HepG2 (cell line): ENCODE measurements around the gene BRAF. TPM values are rescaled to one million over a fixed set of nuclear protein-coding genes. Genes with fewer than 3 reads are reported as not detected.

Source experiments
- ELF1 ChIP-seq: sonication (generic); formaldehyde crosslinking; IDR thresholded peaks from 2 replicates; pipeline ENCODE4 v1.4.0; 2020; ENCODE audit warnings: missing genetic modification reagents
- FOXK1 ChIP-seq: sonication (generic); formaldehyde crosslinking; IDR thresholded peaks from 2 replicates; pipeline ENCODE4 v1.4.0; 2020; ENCODE audit warnings: low read depth, missing genetic modification reagents, borderline replicate concordance
- GATAD2A ChIP-seq: IDR thresholded peaks from 2 replicates; pipeline ENCODE4 v1.6.1; 2016
- ISL2 ChIP-seq: sonication (generic); formaldehyde crosslinking; IDR thresholded peaks from 2 replicates; pipeline ENCODE4 v1.5.0; 2020; ENCODE audit warnings: missing genetic modification reagents
- MTF2 ChIP-seq: sonication (generic); formaldehyde crosslinking; IDR thresholded peaks from 2 replicates; pipeline ENCODE4 v1.5.0; 2020; ENCODE audit warnings: missing genetic modification reagents, borderline replicate concordance
- NCOA2 ChIP-seq: sonication (generic); formaldehyde crosslinking; IDR thresholded peaks from 2 replicates; pipeline ENCODE4 v1.8.0; 2022; ENCODE audit warnings: inconsistent platforms
- NR0B2 ChIP-seq: sonication (generic); formaldehyde crosslinking; IDR thresholded peaks from 2 replicates; pipeline ENCODE4 v1.4.0; 2020; ENCODE audit warnings: mild to moderate bottlenecking, missing genetic modification reagents
- PITX1 ChIP-seq: sonication (generic); formaldehyde crosslinking; IDR thresholded peaks from 2 replicates; pipeline ENCODE4 v1.5.1; 2020; ENCODE audit warnings: mild to moderate bottlenecking, missing genetic modification reagents
- POLR2G ChIP-seq: fragments of 200-400 bp; formaldehyde crosslinking; IDR thresholded peaks from 2 replicates; pipeline ENCODE4 v1.6.1; 2018; ENCODE audit warnings: mild to moderate bottlenecking, low read depth, low read length, moderate library complexity
- RARA ChIP-seq: IDR thresholded peaks from 2 replicates; pipeline ENCODE4 v1.6.1; 2016; ENCODE audit warnings: missing genetic modification reagents, missing compliant biosample characterization
- RXRB ChIP-seq: IDR thresholded peaks from 2 replicates; pipeline ENCODE4 v1.6.1; 2016; ENCODE audit warnings: borderline replicate concordance, missing genetic modification reagents, missing compliant biosample characterization
- XRCC5 ChIP-seq: fragments of 200-400 bp; formaldehyde crosslinking; optimal IDR thresholded peaks from 2 replicates; pipeline ENCODE3; 2017; ENCODE audit warnings: mild to moderate bottlenecking, low read length
- ZC3H13 ChIP-seq: sonication (generic); formaldehyde crosslinking; IDR thresholded peaks from 2 replicates; pipeline ENCODE4 v1.8.1; 2023; ENCODE audit warnings: mild to moderate bottlenecking, missing genetic modification reagents, moderate library complexity
- ZFP37 ChIP-seq: sonication (generic); formaldehyde crosslinking; IDR thresholded peaks from 2 replicates; pipeline ENCODE4 v1.4.0; 2020; ENCODE audit warnings: missing genetic modification reagents, borderline replicate concordance
- ZNF318 ChIP-seq: sonication (generic); formaldehyde crosslinking; IDR thresholded peaks from 2 replicates; pipeline ENCODE4 v1.4.0; 2020; ENCODE audit warnings: mild to moderate bottlenecking, missing genetic modification reagents
- ZNF331 ChIP-seq: sonication (generic); formaldehyde crosslinking; IDR thresholded peaks from 2 replicates; pipeline ENCODE4 v1.4.0; 2020; ENCODE audit warnings: missing genetic modification reagents
- ZNF510 ChIP-seq: sonication (generic); formaldehyde crosslinking; IDR thresholded peaks from 2 replicates; pipeline ENCODE4 v1.4.0; 2020; ENCODE audit warnings: low read depth, mild to moderate bottlenecking, missing genetic modification reagents
- ZNF512 ChIP-seq: sonication (generic); formaldehyde crosslinking; IDR thresholded peaks from 2 replicates; pipeline ENCODE4 v1.4.0; 2020; ENCODE audit warnings: mild to moderate bottlenecking, missing genetic modification reagents
- ZNF589 ChIP-seq: sonication (generic); formaldehyde crosslinking; conservative IDR thresholded peaks from 2 replicates; pipeline ENCODE4 v1.8.0; 2022; ENCODE audit warnings: mild to moderate bottlenecking, moderate library complexity, missing genetic modification reagents
- polyA plus RNA-seq, 8 experiments: library from polyadenylated mRNA; depleted of rRNA in 3 of 8; stranded (reverse) in 7 of 8; unstranded in 1 of 8; fragments of >200 nt; fragmentation: Illumina TruSeq in 4 of 8; extraction: Trizol in 4 of 8; gene quantifications; 2 replicates each; pipeline versions ENCODE4 v1.2.1 to v1.2.3, GENCODE V29; 2011 to 2016; ENCODE audit warnings: low read depth in 4 of 8, missing spikeins in 1 of 8, mixed read lengths in 1 of 8; ENCODE audit not compliant: insufficient read depth in 1 of 8
- total RNA-seq, 5 experiments: library from RNA; depleted of rRNA; stranded (reverse); fragments of >200 nt; fragmentation: Illumina TruSeq; extraction: Trizol; gene quantifications; 2 replicates each; pipeline ENCODE4 v1.2.3, GENCODE V29; 2016; ENCODE audit warnings: low read depth in 1 of 5
- TF ChIP-seq, protein P1 (sequence below): sonication (generic); formaldehyde crosslinking; IDR thresholded peaks from 2 replicates; pipeline ENCODE4 v1.4.0; 2020; ENCODE audit warnings: missing genetic modification reagents

BRAF gene
- total and polyA plus RNA-seq, 2 of the 13 experiments (the other 11 are each of a cell fraction or from before 2014, with no cell fraction given) = 12.5 to 13.4 TPM

GRCh38 chr7:140924019-140924820 is 509 bp downstream of the BRAF start (continued):
- peak; percentile 38; the same call in 1 of the 2 replicates for TF ChIP-seq GATAD2A
- no peak for TF ChIP-seq MTF2 (CRISPR knock-in tag)
- TF ChIP-seq ZNF331 (CRISPR knock-in tag) = no peak
- TF ChIP-seq, protein P1, sequence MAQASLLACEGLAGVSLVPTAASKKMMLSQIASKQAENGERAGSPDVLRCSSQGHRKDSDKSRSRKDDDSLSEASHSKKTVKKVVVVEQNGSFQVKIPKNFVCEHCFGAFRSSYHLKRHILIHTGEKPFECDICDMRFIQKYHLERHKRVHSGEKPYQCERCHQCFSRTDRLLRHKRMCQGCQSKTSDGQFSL (CRISPR knock-in tag) = no peak
- TF ChIP-seq ISL2 (CRISPR knock-in tag) = peak; percentile 35; the same call in 1 of the 2 replicates
- TF ChIP-seq ELF1 (CRISPR knock-in tag) = no peak
- TF ChIP-seq POLR2G = peak; percentile 63
- peak; percentile 42; the same call in 1 of the 2 replicates for TF ChIP-seq RXRB (CRISPR knock-in tag)
- no peak for TF ChIP-seq ZFP37 (CRISPR knock-in tag)
- peak; percentile 40 for TF ChIP-seq XRCC5
- TF ChIP-seq NCOA2 (CRISPR knock-in tag) = no peak
- TF ChIP-seq ZC3H13 (CRISPR knock-in tag) = no peak
- TF ChIP-seq FOXK1 (CRISPR knock-in tag) = no peak
- no peak for TF ChIP-seq NR0B2 (CRISPR knock-in tag)
- TF ChIP-seq PITX1 (CRISPR knock-in tag) = no peak
- TF ChIP-seq ZNF318 (CRISPR knock-in tag) = no peak
- no peak for TF ChIP-seq ZNF589 (CRISPR knock-in tag)
- no peak for TF ChIP-seq ZNF510
- peak; percentile 18; the same call in 1 of the 2 replicates for TF ChIP-seq RARA
- no peak for TF ChIP-seq ZNF512 (CRISPR knock-in tag)
